K562 (cell line): ENCODE data around the gene LRP4. TPM values are rescaled to one million over a fixed set of nuclear protein-coding genes. Genes with fewer than 3 reads are reported as not detected.

Experiments
- ATAC-seq: fragments of 200-7000 bp; cut with Tn5 transposase; 3 replicates; pipeline ENCODE4 v1.9.1; 2020; ENCODE audit warnings: moderate library complexity
- BruUV-seq: library from RNA; stranded (reverse); fragments of 400-500 nt; replicated peaks from 2 replicates; lab custom pipeline; 2021; lab: Mats Ljungman, UMichigan
- CTCF ChIA-PET: fragments of 300-600 bp; formaldehyde crosslinking; extraction: SDS; loops from one replicate; lab custom pipeline; 2021; ENCODE audit warnings: low intra/inter-chr PET ratio; lab: Yijun Ruan, JAX
- POLR2A ChIA-PET: fragments of 300-600, 350-650 bp; sonication (Branson Sonifier 250); formaldehyde crosslinking; extraction: SDS; loops from one replicate; lab custom pipeline; 2021; ENCODE audit warnings: antibody characterized with exemption, inconsistent platforms; lab: Yijun Ruan, JAX
- DNase-seq, 4 experiments: peaks; one replicate each; pipeline versions ENCODE4 v3.0.0 to v3.0.0-alpha.2; 2011 to 2018; ENCODE audit warnings: low spot score in 3 of 4, mixed read lengths in 3 of 4; ENCODE audit errors: extremely low read depth in 1 of 4
- FAIRE-seq: peaks from 2 replicates; lab custom pipeline; 2011; peaks lifted over from hg19 to GRCh38; lab: Jason Lieb, UNC
- H2AFZ ChIP-seq: 2 replicates; pipeline ENCODE4 v1.6.0; 2011; ENCODE audit warnings: low read depth, low read length, control low read depth, inconsistent platforms
- H3K27ac ChIP-seq: fragments of 200-600 bp; 3 replicates; pipeline ENCODE4 v1.8.0; 2011; ENCODE audit warnings: low read depth, mild to moderate bottlenecking, control low read depth, inconsistent platforms, low read length, moderate library complexity, mixed read lengths; ENCODE audit errors: extremely low read depth
- H3K27me3 ChIP-seq, 2 experiments: fragments of 300-600 bp in 1 of 2; 2 replicates in 1 of 2; 3 replicates in 1 of 2; pipeline versions ENCODE4 v1.6.0 to v1.8.0; 2011; ENCODE audit warnings: inconsistent platforms in 2 of 2, low read length in 2 of 2, mild to moderate bottlenecking in 1 of 2, mixed read lengths in 1 of 2, moderate library complexity in 1 of 2; ENCODE audit not compliant: control insufficient read depth in 2 of 2, insufficient read depth in 2 of 2
- H3K36me3 ChIP-seq: fragments of 300-600 bp; 3 replicates; pipeline ENCODE4 v1.8.0; 2011; ENCODE audit warnings: mild to moderate bottlenecking, low read length, inconsistent platforms; ENCODE audit not compliant: control insufficient read depth, insufficient read depth
- H3K4me1 ChIP-seq, 2 experiments: fragments of 200-600 bp in 1 of 2; replicated peaks in 1 of 2; 2 replicates in 1 of 2; 3 replicates in 1 of 2; pipeline versions ENCODE4 v1.5.1 to v1.8.0; 2011; ENCODE audit warnings: inconsistent platforms in 2 of 2, low read length in 2 of 2, mild to moderate bottlenecking in 1 of 2, mixed read lengths in 1 of 2, moderate library complexity in 1 of 2; ENCODE audit not compliant: control insufficient read depth in 2 of 2, insufficient read depth in 2 of 2
- H3K4me2 ChIP-seq: 2 replicates; pipeline ENCODE4 v1.6.1; 2011; ENCODE audit warnings: low read length, control low read depth, inconsistent platforms, mixed read lengths; ENCODE audit not compliant: insufficient read depth
- H3K4me3 ChIP-seq: fragments of 200-600 bp; sonication (generic), shearing (Covaris generic); 2 replicates; pipeline ENCODE4 v1.5.1; 2016; ENCODE audit warnings: control low read depth, inconsistent platforms
- H3K79me2 ChIP-seq: fragments of 200-600 bp; 3 replicates; pipeline ENCODE4 v1.8.0; 2011; ENCODE audit warnings: low read length, inconsistent platforms; ENCODE audit not compliant: control insufficient read depth, insufficient read depth
- H3K9ac ChIP-seq, 2 experiments: 2 replicates each; pipeline versions ENCODE4 v1.6.0 to v1.6.1; 2011; ENCODE audit warnings: low read depth in 2 of 2, low read length in 2 of 2, control low read depth in 1 of 2, inconsistent platforms in 1 of 2, mild to moderate bottlenecking in 1 of 2, mixed read lengths in 1 of 2; ENCODE audit not compliant: insufficient read depth in 1 of 2
- H3K9me1 ChIP-seq: one replicate; pipeline ENCODE4 v1.6.0; 2011; ENCODE audit warnings: inconsistent platforms, mild to moderate bottlenecking, low read length, moderate library complexity; ENCODE audit not compliant: control insufficient read depth, insufficient read depth
- H3K9me3 ChIP-seq: replicated peaks from 2 replicates; pipeline ENCODE4 v1.5.1; 2011; ENCODE audit warnings: low read depth, low read length, inconsistent platforms; ENCODE audit not compliant: control insufficient read depth, insufficient read depth
- H4K20me1 ChIP-seq: replicated peaks from 2 replicates; pipeline ENCODE4 v1.6.1; 2011; ENCODE audit warnings: low read length, inconsistent platforms, mixed read lengths; ENCODE audit not compliant: control insufficient read depth, insufficient read depth
- CGGBP1 ChIP-seq: fragments of 250-450 bp; sonication (Bioruptor Pico); IDR thresholded peaks from 2 replicates; pipeline ENCODE4 v1.9.0; 2021; ENCODE audit warnings: mild to moderate bottlenecking
- DMBX1 ChIP-seq: fragments of 250-450 bp; sonication (Bioruptor Pico); IDR thresholded peaks from 2 replicates; pipeline ENCODE4 v1.8.0; 2022; ENCODE audit warnings: inconsistent platforms, mild to moderate bottlenecking, moderate library complexity, borderline replicate concordance
- ESRRB ChIP-seq: fragments of 250-450 bp; sonication (Bioruptor Pico); IDR thresholded peaks from 2 replicates; pipeline ENCODE4 v1.5.0; 2020; ENCODE audit warnings: mild to moderate bottlenecking, moderate library complexity, borderline replicate concordance
- HEY1 ChIP-seq: fragments of 250-450 bp; sonication (Bioruptor Pico); IDR thresholded peaks from 2 replicates; pipeline ENCODE4 v1.5.0; 2020; ENCODE audit warnings: mild to moderate bottlenecking, moderate library complexity, borderline replicate concordance
- JUN ChIP-seq, 2 experiments: sonication (generic) in 1 of 2; formaldehyde crosslinking in 1 of 2; IDR thresholded peaks; 2 replicates each; pipeline versions ENCODE4 v1.6.1 to v1.8.0; 2012 to 2022; ENCODE audit warnings: borderline replicate concordance in 2 of 2, mild to moderate bottlenecking in 2 of 2, improper control_type of control experiment in 1 of 2, low read depth in 1 of 2, low read length in 1 of 2, missing genetic modification reagents in 1 of 2
- MAZ ChIP-seq, 2 experiments: fragments of 450-650 bp in 1 of 2; sonication (generic) in 1 of 2; formaldehyde crosslinking; IDR thresholded peaks in 1 of 2; conservative IDR thresholded peaks in 1 of 2; 2 replicates each; pipeline versions ENCODE4 v1.4.0 to v1.5.0; 2020; ENCODE audit warnings: mild to moderate bottlenecking in 1 of 2, missing genetic modification reagents in 1 of 2
- NR0B1 ChIP-seq: fragments of 450-650 bp; IDR thresholded peaks from one replicate; pipeline ENCODE4 v1.6.1; 2018; ENCODE audit warnings: mild to moderate bottlenecking, moderate library complexity; ENCODE audit not compliant: partially characterized antibody
- PHB ChIP-seq: fragments of 250-450 bp; sonication (Bioruptor Pico); IDR thresholded peaks from 2 replicates; pipeline ENCODE4 v1.5.0; 2021
- PPARD ChIP-seq: fragments of 250-450 bp; sonication (Bioruptor Pico); IDR thresholded peaks from 2 replicates; pipeline ENCODE4 v1.8.0; 2022; ENCODE audit warnings: inconsistent platforms, mild to moderate bottlenecking, moderate library complexity
- PTTG1 ChIP-seq: fragments of 450-650 bp; IDR thresholded peaks from 2 replicates; pipeline ENCODE4 v1.6.1; 2016; ENCODE audit warnings: low read depth, mild to moderate bottlenecking, missing genetic modification characterization, missing compliant biosample characterization
- RBM15 ChIP-seq: fragments of 200-400 bp; formaldehyde crosslinking; IDR thresholded peaks from 2 replicates; pipeline ENCODE4 v1.6.1; 2018; ENCODE audit warnings: mild to moderate bottlenecking, low read length, moderate library complexity; ENCODE audit not compliant: insufficient read depth
- SAFB ChIP-seq: fragments of 200-400 bp; formaldehyde crosslinking; IDR thresholded peaks from 2 replicates; pipeline ENCODE4 v1.6.1; 2017; ENCODE audit warnings: low read depth, low read length, borderline replicate concordance
- SRSF9 ChIP-seq: fragments of 200-400 bp; formaldehyde crosslinking; IDR thresholded peaks from 2 replicates; pipeline ENCODE4 v1.6.1; 2017; ENCODE audit warnings: low read depth, low read length, borderline replicate concordance
- TBP ChIP-seq: optimal IDR thresholded peaks from 2 replicates; pipeline ENCODE3; 2011; ENCODE audit warnings: low read depth, low read length, improper control_type of control experiment
- TCF7 ChIP-seq: sonication (generic); IDR thresholded peaks from 2 replicates; pipeline ENCODE4 v1.6.1; 2016; ENCODE audit warnings: antibody characterized with exemption, borderline replicate concordance
- ZBTB49 ChIP-seq: sonication (generic); formaldehyde crosslinking; IDR thresholded peaks from 2 replicates; pipeline ENCODE4 v1.8.0; 2022; ENCODE audit warnings: missing genetic modification reagents, mild to moderate bottlenecking, borderline replicate concordance
- ZNF347 ChIP-seq: fragments of 450-650 bp; formaldehyde crosslinking; IDR thresholded peaks from 2 replicates; pipeline ENCODE4 v1.4.0; 2020; ENCODE audit warnings: low read depth, mild to moderate bottlenecking, moderate library complexity
- in situ Hi-C: fragments of 300-500 bp; cut with MboI; formaldehyde crosslinking; loops from 4 replicates; pipeline ENCODE4 v1.15.0; 2018; ENCODE audit warnings: inconsistent platforms, mixed read lengths
- intact Hi-C: fragments of 100-400 bp; cut with micrococcal nuclease; formaldehyde crosslinking; loops from 2 replicates; pipeline ENCODE4 v1.14.2; 2022
- polyA plus RNA-seq, 8 experiments: library from polyadenylated mRNA; depleted of rRNA in 4 of 8; stranded (reverse) in 5 of 8; unstranded in 3 of 8; fragments of >200 nt; fragmentation: Nextera tagmentation in 2 of 8; fragmentation: Illumina TruSeq in 1 of 8; extraction: Ambion mirVana in 2 of 8; extraction: Trizol in 1 of 8; gene quantifications; 2 replicates each; pipeline versions ENCODE4 v1.2.1 to v1.2.3, GENCODE V29; 2011 to 2014; ENCODE audit warnings: inconsistent platforms in 1 of 8, missing spikeins in 1 of 8
- total RNA-seq, 7 experiments: library from RNA; depleted of rRNA in 6 of 7; stranded (reverse); fragments of >200 nt in 6 of 7; fragmentation: Illumina TruSeq in 2 of 7; extraction: Trizol in 2 of 7; gene quantifications; 2 replicates each; pipeline versions ENCODE4 v1.2.1 to v1.2.3, GENCODE V29; 2011 to 2021; ENCODE audit warnings: low replicate concordance in 1 of 7

LRP4 gene
- total and polyA plus RNA-seq, 9 of the 15 experiments (the other 6 are each of a cell fraction or from before 2014, with no cell fraction given), result 0.04 to 0.54 (median 0.10) TPM

GRCh38 chr11:46840116-46840515 is 78.2 kb downstream of the LRP4 start:
- no peak for DNase-seq
- Histone ChIP-seq H3K4me1 (peaks cover 14 to 24% of the 10 kb centered on the region in 2 experiments; a peak in 4 of 5 replicates), H3K4me2 (no peak overlapping the region), H3K9me1 (no peaks in the 10 kb centered on the region), H3K27ac (no peak overlapping the region), H2AFZ (no peak overlapping the region), H3K36me3 (peaks cover 53% of the 10 kb centered on the region), H3K4me3 (no peak overlapping the region), H3K9ac (no peak overlapping the region), H3K79me2 (peaks cover 99% of the 10 kb centered on the region), H3K9me3 (no peaks in the 10 kb centered on the region), H3K27me3 (no peaks in the 10 kb centered on the region), H4K20me1 (peaks cover 12% of the 10 kb centered on the region; the same call in 1 of the 2 replicates)
- FAIRE-seq, result no peak
- intact Hi-C loops, result no loop called here
- no TSS peak for BruUV-seq
- POLR2A ChIA-PET, result interaction anchor here (0.6 to 0.7 kb wide), 3 partner anchors 13 to 141 kb away, joined by 3 to 4 read pairs (median 3); no protein-coding TSS in a partner anchor
- in situ Hi-C loops, result no loop called here
- CTCF ChIA-PET, result interaction anchor here (0.7 kb wide), 1 partner anchor 57 kb away, joined by 3 read pairs; no protein-coding TSS in a partner anchor
- no peak for ATAC-seq
- TF ChIP-seq SRSF9, result no peak
- no peak for TF ChIP-seq ESRRB (CRISPR knock-in tag)
- no peak for TF ChIP-seq TCF7
- TF ChIP-seq JUN (IDR thresholded peaks at IDR 0.05; ENCODE audit: borderline replicate concordance, low read depth, low read length), result no peak
- no peak for TF ChIP-seq JUN (CRISPR knock-in tag; IDR thresholded peaks at IDR 0.05; ENCODE audit: borderline replicate concordance)
- no peak for TF ChIP-seq DMBX1
- TF ChIP-seq PHB, result no peak
- TF ChIP-seq MAZ (CRISPR knock-in tag; conservative IDR thresholded peaks at IDR 0.05 in 1 of 2, IDR thresholded peaks at IDR 0.05 in 1 of 2), result no peak
- TF ChIP-seq TBP, result no peak
- no peak for TF ChIP-seq CGGBP1
- no peak for TF ChIP-seq ZBTB49 (CRISPR knock-in tag)
- TF ChIP-seq PPARD (CRISPR knock-in tag), result no peak
- no peak for TF ChIP-seq RBM15
- no peak for TF ChIP-seq SAFB
- no peak for TF ChIP-seq ZNF347 (CRISPR knock-in tag)
- no peak for TF ChIP-seq PTTG1 (tag)
- no peak for TF ChIP-seq HEY1 (CRISPR knock-in tag)
- no peak for TF ChIP-seq NR0B1
